HG02678 (cell line): Measurements from ENCODE around the gene PPP1R2C.

Experiments
- ATAC-seq: cut with Tn5 transposase; IDR thresholded peaks from one replicate; pipeline ENCODE4 v1.9.1; 2021; ENCODE audit warnings: mild to moderate bottlenecking, moderate library complexity; ENCODE audit not compliant: unreplicated experiment

PPP1R2C gene

DNA sequence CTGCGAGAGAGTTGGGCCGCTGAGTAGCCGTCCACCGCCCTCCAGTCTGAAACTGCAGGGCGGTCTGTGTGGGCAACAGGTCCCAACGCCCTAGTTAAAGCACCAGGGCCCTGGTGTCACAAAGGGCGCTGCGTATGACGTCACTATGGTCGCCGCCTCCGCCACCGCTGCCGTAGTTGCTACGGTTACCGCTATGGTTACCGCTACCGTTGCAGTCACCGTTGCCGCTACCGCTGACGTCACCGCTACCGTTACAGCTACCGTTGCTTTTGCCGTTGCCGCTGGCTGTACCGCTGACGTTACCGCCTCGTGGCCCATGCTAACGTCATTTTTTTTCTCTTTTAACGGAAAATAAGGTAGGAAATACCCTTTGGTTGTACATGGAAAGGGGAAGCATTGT lies at the start of gene PPP1R2C:
TSS of gene PPP1R2C (minus strand) at position 68 of the 400 bp plus-strand sequence. CDS start 84 bp downstream, outside the sequence.
- no peak for ATAC-seq

DNA sequence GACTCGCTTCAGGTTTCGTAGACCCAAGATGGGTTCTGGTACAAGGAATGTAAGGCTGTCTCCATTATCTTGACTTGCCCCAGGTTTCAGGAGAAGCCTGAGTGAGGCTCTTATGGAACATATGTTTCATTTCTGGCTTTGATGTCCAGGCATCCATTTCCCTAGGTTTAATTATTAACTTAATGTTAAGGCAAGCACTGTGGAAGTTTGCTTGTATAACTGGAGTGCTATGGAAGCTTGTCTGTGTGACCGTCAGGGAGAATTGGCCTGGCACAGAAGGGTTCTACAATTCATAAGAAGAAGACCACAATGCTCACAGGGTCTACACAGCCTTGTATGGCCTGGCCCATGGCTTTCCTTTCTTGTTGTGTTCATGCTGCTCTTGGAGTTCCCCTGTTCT lies 47.2 kb upstream of the PPP1R2C start:
- no peak for ATAC-seq

DNA sequence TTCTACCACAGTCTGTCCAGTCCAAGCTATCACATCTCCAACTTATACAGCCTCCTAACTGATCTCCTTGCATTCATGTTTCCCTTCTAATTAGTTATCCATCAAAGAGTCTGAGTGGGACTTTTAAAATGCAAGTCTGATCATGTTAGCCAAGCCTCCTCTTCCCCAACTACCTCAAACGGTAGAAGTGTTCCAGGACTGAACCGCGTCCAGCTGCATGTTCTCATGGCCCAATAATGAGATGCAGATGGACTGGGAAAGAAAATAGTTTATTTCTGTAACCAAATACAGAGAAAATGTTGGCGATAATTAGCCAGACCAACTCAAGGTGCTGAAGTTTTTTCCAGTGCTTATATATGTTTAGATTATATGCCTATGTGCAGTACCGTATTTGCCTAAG lies 46.6 kb upstream of the PPP1R2C start:
- ATAC-seq = no peak

DNA sequence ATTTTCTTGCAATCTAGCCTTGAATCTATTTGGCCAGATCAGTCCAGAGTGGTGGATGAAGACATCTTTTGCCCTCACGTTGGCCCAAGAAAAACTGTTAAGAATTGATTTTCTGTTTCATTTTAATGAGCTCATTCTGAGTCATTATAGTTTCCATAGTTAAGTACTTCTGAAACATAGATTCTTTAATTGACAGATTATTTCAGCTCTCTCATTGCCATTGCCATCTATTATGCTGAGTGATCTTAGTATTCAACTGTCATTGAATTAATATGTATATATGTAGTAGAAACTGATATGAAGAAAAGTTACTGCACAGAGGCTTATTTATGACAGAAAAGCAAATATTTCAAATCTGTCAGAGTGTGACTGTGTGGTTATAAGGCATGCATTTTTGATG lies 45.5 kb upstream of the PPP1R2C start:
- no peak for ATAC-seq

DNA sequence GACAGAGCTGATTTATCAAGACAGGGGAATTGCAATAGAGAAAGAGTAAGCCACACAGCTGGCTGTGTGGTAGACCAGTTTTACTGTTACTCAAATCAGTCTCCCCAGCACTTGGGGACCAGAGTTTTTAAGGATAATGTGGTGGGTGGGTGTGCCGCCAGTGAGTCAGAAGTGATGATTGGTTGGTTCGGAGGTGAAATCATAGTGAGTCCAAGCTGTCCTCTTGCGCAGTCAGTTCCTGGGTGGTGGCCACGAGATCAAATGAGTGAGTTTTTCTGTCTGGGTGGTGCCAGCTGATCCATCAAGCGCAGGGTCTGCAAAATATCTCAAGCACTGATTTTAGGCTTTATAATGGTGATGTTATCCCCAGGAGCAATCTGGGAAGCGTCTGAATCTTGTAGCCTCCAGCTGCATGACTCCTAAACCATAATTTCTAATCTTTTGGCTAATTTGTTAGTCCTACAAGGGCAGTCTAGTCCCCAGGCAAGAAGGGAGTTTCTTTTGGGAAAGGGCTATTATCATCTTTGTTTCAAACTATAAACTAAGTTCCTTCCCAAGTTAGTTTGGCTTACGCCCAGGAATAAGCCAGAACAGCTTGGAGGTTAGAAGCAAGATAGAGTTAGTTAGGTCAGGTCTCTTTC lies 44.0 kb upstream of the PPP1R2C start:
- ATAC-seq = no peak

DNA sequence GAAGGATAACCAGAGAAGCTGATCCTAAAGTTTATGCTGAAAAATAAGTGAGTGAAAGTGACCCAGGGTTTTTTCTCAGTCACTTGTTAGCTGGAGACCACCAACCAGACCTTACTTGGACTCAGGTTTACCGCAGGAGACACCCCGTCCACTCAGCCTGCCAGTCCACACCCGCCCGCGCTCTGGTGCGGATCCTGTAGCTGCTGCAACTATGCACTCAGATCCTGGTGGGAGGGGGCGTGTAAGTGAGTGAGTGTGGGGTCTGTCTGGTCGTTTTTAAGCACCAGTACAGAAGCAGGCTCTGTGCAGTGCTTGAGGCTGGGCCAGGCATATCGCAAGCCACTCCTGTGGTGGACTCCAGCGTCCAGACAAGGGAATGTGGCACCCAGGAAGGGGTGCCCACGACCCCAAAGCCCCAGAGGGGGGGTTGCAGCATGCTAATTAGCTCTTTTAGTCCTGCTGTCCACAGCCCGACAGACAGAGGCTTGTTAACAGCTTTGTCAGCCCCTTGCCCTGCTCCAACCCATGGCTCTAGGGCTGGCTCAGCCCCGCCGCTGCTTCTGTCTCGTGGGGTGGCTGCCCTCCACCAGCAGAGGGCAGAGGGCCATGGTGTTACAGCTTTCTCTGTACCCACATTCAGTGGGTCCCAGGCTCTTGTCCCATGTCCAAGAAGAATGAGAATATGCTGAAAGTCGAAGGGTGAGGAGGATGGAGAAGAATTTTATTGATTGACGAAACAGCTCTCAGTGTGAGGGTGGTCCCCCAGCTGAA lies 40.4 kb upstream of the PPP1R2C start:
- ATAC-seq = no peak

DNA sequence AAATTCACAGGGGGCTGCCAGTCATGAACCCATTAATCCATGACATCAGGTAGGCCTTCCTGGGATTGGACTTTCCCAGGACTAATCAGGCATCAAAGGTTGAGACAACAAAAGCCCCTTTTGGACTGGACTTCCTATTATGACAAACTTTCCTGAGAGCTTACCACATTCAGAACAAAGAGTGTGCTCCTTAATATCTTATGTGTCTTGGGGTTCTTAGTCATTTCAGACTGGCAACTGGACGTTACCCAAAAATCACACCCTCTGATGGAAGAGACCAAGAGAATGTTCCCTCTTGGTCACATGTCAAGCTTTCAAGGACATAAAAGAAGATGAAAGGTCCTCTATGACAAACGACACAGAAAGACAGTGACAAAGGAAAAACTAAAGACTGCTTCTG lies 31.6 kb upstream of the PPP1R2C start:
- no peak for ATAC-seq

DNA sequence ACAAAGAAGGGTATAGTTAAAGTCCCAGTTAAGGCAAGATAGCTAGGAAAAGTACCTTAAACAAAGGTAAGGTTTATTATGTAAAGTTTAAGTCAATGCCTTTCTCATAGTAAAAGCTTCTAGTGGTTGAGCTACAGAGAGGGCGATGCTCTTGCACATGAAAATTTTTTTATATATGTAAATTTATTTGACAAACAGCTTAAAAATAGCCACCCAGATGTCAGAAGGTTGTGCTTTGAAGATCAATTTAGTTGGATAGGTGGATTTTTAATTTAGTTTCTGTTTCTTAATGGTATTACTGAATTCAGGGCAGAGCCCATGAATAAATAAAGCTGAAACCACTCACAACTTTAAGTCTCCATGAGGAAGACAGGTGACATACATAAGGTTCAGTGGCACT lies 29.4 kb upstream of the PPP1R2C start:
- ATAC-seq = no peak

DNA sequence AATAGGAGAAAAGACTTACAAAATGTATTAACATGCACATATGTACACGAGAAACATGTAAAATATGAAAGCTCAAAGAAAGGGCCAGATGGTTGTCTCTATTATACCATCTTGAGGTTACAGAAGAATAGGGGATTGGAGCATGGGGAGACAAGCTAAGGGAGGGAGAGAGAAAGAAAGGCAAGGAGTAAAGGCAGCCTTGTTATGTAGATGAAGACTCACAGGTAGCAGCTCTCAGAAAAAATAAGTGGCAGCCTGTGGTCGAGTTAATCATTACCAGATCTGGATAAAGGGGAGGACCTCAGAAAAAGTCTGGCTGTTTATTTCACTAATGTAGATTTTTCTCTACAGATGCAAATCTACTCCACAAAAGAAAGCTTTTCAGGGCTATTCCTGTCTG lies 26.6 kb upstream of the PPP1R2C start:
- no peak for ATAC-seq

DNA sequence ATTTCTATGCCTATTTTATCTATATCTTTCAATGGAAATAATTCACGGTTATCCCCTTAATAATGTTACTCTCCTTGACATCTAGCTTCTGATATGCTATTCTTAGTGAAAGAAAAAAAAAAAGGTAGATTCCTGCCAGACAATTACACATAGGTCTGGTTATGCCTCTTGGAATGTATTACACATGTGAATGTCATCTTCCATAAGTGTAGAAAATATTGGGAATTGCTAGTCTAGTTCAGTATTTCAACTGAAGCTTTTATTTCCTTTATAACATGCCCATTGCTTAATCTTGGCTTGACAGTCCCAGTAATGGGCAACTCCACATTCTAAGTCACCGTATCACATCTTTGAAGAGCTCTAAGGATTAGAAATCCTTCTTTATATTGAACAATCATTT lies 25.4 kb upstream of the PPP1R2C start:
- no peak for ATAC-seq

DNA sequence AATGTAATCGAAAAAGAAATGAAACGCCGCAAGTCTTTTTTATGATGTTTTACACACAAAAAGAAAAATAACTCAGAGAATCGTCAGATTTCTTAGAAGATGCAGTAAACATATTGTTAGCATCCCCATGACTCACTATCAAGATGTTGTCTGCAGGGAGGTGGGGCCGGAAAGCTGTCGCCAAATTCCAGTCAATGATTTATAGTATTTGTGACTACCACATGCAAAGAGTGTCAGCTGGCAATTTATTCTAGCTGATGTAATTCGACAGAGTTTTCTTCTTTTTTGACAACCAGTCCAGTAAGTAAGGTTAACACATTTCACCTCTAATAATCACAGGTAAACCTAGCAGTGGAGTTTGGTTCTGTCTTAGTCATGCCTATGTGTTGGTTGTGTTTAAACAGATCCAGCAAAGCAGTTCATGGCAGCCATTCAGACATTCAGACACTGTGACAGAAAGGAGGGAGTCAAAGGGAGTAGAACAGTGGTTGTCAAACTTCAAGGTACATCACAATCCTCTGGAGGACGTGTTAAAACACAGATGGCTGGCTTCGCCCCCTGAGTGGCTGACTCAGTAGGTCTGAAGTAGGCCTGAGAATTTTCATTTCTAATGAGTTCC lies 19.8 kb upstream of the PPP1R2C start:
- ATAC-seq = no peak

DNA sequence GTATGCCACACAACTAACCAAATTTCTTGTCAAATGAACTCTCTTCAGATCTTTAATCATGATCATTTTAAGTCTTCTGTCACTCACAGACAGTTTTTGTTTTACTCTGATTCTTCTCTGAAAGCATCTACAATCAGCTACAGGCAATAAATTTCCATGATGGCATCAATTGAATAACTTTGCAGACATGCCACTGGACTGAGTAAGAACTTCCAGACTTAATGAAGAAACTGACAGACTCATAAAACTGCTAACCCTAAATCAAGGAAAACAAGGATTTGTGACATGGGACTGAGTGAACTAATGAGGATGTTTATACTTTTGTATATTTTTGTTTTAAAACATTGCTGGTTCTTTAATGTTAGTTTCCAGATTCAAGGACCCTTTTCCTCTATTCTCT lies 5.5 kb upstream of the PPP1R2C start:
- no peak for ATAC-seq

DNA sequence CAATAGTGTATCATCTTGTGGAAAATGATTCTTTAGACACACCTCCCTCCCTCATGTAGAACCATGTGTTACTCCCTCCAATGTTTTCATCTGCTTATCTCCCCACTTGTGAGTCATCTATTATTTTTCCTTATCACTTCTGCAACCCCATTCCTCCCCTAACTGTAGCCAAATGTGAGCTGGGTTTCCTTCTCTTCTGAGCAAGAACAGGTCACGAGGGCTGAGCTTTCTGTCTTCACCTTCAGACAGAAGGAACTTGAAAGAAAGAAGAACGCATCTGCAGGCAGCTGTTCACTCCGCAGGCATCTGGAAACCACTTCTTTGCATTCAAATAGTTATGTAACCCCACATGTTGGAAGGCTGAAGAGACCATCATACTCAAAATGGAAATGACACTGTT lies 1.8 kb downstream of the PPP1R2C start:
- peak; percentile 74 for ATAC-seq

DNA sequence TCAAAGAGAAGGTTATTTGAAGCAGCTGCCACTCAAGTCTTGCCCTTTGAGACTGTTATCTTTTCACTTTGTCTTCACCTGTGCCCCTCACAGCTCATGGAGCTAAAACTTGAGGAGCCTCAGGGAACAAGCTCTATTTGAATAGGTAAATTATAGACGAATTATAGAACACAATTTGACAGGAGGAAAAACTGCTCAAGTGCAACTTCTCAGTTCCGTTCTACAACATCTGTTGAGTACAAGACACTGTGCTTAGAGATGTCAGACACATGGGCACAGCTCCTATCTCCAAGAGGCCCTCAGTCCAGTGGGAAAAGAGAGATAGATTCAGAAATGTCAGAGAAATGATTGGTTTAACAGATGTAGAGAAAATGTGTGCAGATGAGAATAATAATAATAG lies 5.1 kb downstream of the PPP1R2C start:
- ATAC-seq = no peak

DNA sequence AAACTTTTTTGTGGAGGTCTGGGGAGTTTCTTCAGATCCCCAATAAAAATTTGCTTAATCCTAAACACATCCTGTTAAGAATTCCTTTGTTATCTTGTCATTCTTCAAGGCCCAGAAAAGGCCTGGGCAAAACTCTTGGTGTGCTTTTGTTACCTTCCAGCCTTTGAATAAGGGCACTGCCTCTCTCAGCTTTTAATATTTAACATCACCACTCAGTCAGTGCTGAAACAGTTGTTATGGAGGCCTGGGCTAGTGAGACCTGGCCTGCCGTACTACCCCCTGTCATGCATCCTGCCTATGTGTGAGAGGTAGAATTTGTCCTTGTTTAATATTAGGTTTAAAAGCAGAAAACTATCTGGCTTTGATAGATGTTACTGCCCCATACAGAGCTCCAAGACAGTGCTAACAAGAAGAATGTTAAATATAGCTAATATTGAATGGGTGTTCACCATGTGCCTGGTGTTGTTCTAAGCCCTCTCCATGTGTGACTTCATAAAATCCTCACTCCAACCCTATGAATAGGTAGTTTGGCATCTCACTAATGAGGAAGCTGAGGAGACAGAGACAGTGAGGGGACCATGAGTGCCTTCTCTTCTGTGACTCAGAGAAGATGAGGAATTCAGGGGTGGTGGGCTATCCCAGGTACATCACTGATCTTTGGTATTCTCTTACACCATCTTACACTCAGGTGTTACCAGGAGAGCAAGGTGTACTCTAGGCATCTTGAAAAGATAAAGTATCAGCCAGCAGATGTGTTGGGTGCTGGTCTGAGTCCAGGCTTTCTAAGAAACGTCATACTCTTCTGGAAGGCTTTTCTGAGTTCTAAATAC lies 6.2 kb downstream of the PPP1R2C start:
- ATAC-seq = no peak

DNA sequence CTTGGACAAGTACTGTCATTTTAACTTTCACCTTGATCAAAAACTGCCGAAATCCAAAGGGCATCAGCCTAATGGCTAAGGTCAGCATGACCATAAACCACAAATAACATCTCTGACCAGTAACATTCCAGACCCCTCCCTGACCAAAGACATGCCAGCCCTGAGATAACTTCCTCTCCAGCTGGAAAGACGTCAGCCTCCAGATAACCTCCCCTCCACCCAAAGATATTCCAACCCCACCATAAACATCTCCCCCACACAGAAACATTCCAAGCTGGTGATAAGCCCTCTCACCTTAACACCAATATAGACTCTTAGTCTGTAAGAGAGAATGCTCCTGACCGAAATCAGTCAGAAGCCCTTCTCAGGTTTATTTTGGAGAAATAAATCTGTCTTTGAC lies 7.4 kb downstream of the PPP1R2C start:
- no peak for ATAC-seq

DNA sequence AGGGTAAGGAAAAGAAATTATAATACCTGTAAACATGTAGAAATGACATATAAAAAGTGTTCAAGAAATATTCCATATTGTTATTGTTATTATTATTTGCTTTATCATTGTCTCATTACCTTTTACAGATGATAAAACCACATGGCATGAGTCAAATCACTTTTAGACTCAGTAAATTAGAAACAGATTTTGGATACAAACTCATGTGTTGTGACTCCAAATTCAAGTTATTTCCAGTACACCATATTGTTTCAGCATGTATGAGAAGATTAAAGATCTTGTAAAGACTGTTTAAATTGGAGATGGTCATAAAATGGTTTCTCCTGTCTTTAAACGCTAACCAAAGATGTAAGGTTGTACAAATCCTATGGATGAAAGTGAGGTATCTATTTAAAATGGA lies 18.1 kb downstream of the PPP1R2C start:
- ATAC-seq = no peak

DNA sequence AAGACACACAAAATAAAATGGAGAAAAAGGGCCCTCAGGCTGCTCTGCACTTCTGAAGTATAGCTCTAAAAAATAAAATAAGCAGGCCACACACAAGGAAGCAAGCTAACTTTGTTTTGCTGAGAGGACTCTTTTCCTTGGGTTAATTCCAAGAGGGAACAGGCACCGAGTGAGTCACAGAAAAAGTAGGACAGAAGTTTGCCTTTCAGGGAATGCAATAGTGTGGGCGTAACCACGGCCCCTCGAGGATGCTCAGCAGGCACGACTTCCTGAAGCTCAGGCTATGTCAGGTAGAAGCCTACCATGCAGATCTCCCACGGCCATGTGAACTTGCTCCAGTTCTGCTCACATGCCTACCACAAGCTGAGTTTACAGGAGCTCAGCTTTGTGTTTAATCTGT lies 22.1 kb downstream of the PPP1R2C start:
- no peak for ATAC-seq

DNA sequence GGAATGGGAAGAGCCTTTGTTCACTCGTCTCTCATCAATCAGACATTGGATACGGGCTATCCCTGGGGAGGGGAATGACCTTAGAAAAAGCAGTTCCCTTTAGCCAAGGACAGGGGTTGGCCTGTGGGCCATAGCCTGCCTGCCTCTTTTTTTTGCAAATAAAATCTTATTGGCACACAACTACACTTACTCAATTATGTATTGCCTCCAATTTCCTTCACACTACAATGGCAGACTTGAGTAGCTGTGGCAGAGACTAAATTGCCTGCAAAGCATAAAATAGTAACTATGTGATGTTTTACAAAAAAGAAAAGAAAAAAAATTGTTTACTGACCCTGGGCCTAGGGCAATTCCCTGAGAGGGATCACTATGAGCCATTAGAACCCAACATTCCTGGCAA lies 23.4 kb downstream of the PPP1R2C start:
- ATAC-seq = no peak

DNA sequence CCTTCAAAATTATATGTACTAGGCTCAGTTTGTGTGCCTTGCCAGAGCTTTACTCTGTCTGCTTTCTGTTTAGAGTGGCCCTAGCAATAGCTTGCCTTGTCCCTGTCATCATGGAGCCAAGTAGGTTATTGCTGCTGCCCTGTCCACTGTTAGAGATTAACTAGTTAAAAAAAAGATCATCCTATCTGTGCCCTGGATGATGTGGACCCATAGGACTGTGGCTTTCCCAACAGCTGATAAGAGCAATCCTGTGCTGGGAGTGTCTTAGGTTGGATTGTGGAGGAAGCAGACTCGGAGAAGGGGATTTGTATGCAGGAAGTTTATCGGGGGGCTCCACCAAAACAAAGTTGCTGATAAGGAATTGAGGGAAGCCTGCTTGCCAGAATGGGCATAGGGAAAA lies 23.8 kb downstream of the PPP1R2C start:
- no peak for ATAC-seq

DNA sequence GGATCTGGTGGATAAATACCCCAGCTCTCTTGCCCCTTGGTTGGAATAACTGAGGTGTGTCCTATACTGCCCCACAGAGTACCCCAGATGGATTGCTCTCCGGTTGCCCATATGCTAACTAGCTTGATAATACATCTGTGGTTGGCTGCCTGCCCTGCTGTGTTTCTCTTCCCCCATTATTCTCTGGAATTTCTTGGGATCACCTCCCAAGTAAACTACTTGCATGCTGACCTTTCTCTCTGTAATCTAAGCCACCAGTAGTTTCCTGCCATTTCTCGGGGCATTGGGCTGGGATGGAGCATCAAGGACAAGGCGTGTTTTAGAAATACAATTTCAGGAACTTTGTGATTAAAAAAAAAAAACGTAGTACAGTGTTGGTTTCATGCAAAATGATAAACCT lies 25.2 kb downstream of the PPP1R2C start:
- ATAC-seq = no peak
